Cardiac fibroblast (primary cell): ENCODE results near the gene FADS3.

Source experiments
- DNase-seq, 2 donors: peaks; one replicate each; pipeline versions ENCODE4 v3.0.0 to v3.0.0-alpha.2; 2010; ENCODE audit warnings: low read depth in 2 of 2
- H3K4me3 ChIP-seq, 2 donors: replicated peaks in 1 of 2; 1 replicate in 1 of 2; 2 replicates in 1 of 2; pipeline ENCODE4 v1.5.1; 2011; ENCODE audit warnings: low read depth in 2 of 2, low read length in 2 of 2, mild to moderate bottlenecking in 2 of 2, moderate library complexity in 1 of 2
- CTCF ChIP-seq: IDR thresholded peaks from one replicate; pipeline ENCODE4 v1.5.1; 2011; ENCODE audit warnings: low read depth, mild to moderate bottlenecking, low read length, inconsistent platforms

Gene FADS3

GRCh38 chr11:61847914-61848581 lies 43.3 kb downstream of the FADS3 start:
- no peak for DNase-seq
- H3K4me3 ChIP-seq = no peak overlapping the region
- no peak for TF ChIP-seq CTCF

GRCh38 chr11:61846362-61847020 lies 44.9 kb downstream of the FADS3 start:
- no peak overlapping the region for H3K4me3 ChIP-seq
- no peak for TF ChIP-seq CTCF
- no peak for DNase-seq

GRCh38 chr11:61844909-61845565 lies 46.3 kb downstream of the FADS3 start:
- no peak overlapping the region for H3K4me3 ChIP-seq
- DNase-seq = no peak
- no peak for TF ChIP-seq CTCF

- no peak overlapping the region for H3K4me3 ChIP-seq
- TF ChIP-seq CTCF = no peak
- no peak for DNase-seq
Measured at GRCh38 chr11:61842528-61842820, 48.9 kb downstream of the FADS3 start.

GRCh38 chr11:61841636-61842527 lies 49.5 kb downstream of the FADS3 start:
- no peak for TF ChIP-seq CTCF
- H3K4me3 ChIP-seq = no peak overlapping the region
- DNase-seq = no peak

- TF ChIP-seq CTCF = no peak
- H3K4me3 ChIP-seq = no peak overlapping the region
- DNase-seq = no peak
Measured at GRCh38 chr11:61840371-61840770, 51.0 kb downstream of the FADS3 start.
